GM19240 (cell line): ENCODE data around the gene VAPA.

Experiments
- DNase-seq: peaks from one replicate; pipeline ENCODE4 v3.0.0; 2011; ENCODE audit warnings: low spot score; ENCODE audit not compliant: insufficient read length

Gene VAPA

GRCh38 chr18:9941103-9941502, 27.3 kb downstream of the VAPA start:
- no peak for DNase-seq

DNA sequence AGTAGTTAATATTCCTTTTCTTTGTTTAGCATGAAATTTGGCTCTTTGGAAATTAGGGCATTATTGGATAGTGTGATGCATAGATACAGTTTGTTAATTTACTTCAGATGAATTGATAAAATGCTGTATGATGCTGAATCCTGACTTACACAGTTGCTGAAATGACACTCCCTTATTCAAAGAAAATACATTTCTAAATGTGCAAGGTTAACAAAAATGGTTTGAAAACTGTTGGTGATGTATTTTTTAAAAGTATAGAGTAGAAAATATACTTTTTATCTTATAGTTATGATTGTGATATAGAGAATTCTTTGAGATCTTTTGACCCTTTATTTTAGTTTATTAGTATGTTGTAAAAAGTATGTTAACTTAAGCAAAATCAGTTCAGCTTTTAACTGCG, 27.8 kb downstream of the VAPA start:
- DNase-seq = no peak

DNA sequence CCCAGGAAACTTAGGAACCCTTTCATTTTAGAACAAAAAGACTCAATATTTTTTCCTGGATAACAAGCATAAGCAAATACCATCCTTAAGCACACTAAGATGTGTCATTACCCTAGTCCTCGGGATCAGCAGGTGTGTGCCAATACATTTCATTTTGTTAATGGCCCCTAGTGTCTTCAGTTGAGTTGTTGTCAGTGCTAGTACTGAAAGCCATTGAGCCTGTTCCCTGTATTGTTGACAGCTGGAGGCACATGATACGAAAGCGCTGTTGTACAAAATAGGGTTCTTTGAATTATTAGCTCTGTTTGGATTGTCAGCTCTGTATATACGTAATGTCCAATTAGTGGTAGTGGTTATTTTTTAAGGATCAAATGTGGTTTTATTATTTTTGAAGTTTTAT, 29.5 kb downstream of the VAPA start:
- DNase-seq = no peak

DNA sequence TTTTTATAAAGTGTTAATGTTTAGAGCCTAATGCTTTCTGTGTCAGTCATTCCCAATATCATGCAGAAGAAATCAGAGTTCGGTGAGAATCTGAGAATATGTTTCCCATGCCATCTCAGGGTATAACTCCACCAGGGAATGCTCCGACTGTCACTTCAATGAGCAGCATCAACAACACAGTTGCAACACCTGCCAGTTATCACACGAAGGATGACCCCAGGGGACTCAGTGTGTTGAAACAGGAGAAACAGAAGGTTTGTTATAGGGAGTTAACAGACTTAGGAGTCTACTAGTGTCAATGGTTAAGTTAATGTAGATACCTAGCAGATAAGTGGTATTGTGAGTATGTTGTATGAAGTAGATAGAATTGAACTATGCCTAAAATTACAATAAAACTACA, 31.0 kb downstream of the VAPA start:
- no peak for DNase-seq

DNA sequence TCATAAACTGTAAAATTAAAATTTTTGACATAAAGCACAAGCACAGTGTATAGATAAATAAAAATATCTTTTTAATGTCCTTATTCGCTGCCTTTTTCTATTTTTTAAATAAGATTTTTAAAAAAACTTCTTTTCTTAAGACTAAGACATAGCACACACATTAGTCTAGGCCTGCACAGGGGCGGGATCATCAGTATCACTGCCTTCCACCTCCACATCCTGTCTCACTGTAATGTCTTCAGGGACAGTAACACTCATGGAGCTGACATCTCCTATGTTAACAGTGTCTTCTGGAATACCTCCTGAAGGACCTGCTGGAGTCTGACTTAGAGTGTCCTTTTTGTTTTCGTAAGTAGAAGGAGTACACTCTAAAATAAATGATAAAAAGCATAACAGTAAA, 33.0 kb downstream of the VAPA start:
- DNase-seq = no peak

DNA sequence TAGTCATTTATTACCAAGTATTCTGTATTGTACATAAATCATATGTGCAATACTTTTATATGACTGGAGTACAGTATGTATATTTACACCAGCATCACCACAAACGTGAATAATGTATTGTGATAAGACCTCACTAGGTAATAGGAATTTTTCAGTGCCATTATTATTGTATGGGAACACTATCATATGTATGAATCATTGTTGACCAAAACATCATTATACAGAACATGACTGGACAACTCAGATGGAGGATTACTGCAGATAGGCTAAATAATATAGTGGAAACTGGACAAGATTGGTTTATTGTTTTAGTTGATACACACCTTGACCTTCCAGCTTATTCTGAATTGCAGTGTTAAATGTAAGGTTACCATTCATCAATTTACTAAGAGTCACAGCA, 33.4 kb downstream of the VAPA start:
- DNase-seq = no peak

- no peak for DNase-seq
Measured at GRCh38 chr18:9949315-9949714, 35.5 kb downstream of the VAPA start.

DNA sequence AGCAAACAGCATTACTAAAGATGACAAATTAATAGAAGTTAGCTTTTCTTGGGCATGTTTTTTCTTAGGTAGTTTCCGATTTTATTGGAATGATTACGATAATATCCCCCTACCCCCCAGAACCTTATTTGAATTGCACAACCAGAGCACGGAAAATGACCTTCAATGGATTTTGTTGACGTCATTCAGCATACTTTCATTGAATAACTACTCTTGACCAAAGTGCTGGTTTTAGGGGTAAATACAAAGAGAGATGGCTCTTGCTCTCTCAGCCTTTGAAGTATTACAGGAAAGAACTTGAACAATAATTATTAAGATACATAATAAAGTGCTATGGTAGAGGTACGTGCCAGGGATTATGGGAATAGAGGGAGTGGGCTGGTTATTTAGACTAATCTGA, 36.0 kb downstream of the VAPA start:
- DNase-seq = no peak

DNA sequence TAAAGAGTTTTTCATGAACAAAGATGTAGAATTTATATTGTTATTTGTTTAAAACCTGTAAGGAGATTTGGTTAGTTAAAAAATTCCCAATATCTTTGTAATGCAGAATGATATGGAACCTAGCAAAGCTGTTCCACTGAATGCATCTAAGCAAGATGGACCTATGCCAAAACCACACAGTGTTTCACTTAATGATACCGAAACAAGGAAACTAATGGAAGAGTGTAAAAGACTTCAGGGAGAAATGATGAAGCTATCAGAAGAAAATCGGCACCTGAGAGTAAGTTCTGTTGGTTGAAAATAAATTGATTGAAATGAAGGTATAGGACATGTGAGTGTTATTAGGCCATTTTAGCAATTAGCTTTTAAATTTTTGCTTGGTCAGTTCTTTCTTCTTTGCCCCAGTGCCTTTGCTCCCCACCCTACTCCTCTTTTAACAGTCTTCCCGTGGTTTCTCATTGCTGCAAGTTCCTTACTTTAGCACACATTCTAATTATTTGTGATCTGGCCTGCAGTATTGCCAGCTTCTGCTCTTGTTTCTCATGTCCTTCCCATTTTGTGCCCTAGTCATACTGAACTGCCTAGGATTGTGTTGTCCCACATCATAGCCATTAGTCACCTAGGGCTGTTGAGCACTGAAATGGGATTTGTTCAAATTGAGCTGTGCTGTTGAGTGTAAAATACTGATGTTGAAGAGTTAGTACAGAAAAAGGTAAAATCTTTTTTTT, 36.6 kb downstream of the VAPA start:
- no peak for DNase-seq

- no peak for DNase-seq
Measured at GRCh38 chr18:9951022-9951859, 37.4 kb downstream of the VAPA start.

DNA sequence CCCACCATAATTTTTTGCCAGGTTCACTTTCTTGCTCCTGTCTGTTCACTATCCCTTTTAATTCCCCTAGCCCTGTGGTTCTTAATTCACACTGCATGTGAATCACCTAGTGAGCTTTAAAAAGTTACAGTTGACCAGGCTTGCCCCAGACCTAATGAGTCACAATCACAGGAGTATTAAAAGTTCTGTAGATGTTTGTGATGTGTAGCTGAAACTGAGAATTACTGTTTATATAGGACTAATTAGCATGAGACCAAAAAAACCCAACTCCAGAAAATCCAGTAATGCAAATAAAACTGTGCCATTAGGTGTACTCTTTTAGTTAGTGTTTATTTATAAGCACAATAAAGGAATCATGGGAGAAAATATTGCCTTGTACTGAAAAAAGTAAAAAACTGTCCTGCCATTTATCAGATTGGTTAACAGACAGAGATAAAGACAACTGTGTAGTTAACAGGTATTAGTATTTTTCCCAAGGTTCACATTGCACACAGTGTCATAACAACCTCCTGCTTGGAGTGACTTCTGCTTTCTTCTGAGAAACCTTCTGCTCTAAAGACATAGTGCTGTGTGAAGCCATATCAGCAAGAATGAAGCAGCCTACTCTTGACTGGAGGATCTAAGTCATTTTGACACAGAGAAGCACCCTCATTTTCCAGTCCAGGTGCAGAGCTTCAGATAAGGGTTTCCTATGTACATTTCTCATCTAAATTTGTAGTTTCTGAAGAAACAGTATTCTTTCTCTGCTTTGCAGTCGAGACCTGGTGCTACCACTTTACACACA, 39.0 kb downstream of the VAPA start:
- DNase-seq = no peak

DNA sequence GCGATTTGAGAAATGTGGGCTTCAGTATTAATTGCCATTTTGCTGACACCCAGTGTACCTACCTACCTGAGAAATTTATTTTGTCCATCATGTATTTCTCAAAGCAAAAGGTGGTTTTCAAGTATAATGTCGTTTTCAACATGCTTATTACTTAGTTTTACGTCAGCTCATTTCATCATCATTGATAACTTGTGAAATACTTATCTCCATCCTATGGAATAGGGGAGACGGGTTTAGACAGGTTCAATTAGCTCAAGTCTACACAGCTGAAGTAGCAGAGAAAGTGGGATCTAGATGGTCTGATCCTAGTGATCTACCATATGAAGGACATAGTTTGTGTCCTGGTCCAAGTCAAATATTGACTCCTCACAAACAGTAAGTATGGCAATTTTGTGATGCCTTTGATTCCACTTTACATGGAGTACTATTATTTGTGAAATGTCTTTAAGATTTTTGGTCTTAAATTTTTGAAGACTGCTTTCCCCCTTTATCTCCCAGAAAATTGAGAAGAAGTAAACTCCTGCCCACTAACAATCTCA, 45.1 kb downstream of the VAPA start:
- DNase-seq = no peak

DNA sequence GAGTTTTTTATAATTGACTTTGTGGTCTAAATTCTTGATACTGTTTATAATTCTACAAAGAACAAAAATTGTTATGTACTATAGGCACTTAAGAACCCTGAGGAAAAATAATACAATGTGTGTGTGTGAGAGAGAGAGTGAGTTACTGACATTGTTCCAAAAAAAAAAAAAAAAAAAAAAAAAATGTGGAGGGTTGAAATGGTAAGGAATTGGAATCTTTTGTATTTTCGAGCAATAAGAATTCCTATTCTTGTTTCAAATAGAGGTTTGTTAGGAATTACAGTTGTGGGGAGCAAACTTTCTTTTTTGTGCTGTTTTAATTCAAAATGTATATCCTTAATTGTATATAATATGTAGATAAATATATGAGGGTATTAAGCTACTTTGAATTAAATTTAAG, 45.7 kb downstream of the VAPA start:
- no peak for DNase-seq

GRCh38 chr18:9960258-9960904, 46.6 kb downstream of the VAPA start:
- no peak for DNase-seq

DNA sequence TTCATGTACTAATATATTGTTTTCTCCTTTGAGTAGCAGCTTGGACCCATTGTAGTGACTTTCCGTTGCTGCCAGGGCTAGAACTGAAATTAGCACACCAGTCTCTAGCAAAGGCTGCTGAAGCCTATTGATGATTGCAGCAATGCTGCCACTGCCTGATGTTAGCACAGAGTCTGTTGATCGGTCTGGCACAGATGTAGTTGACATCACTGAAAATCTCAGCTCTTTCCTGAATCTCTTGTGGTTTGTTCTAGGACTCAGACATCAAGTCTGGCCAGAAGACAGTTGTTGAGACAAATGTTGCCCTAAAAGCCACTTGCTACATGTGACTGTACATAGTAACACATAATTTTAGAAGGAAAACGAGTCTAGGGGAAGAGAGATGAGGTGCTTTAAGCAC, 47.2 kb downstream of the VAPA start:
- DNase-seq = no peak

- no peak for DNase-seq
Measured at GRCh38 chr18:9965711-9966624, 52.2 kb downstream of the VAPA start.

DNA sequence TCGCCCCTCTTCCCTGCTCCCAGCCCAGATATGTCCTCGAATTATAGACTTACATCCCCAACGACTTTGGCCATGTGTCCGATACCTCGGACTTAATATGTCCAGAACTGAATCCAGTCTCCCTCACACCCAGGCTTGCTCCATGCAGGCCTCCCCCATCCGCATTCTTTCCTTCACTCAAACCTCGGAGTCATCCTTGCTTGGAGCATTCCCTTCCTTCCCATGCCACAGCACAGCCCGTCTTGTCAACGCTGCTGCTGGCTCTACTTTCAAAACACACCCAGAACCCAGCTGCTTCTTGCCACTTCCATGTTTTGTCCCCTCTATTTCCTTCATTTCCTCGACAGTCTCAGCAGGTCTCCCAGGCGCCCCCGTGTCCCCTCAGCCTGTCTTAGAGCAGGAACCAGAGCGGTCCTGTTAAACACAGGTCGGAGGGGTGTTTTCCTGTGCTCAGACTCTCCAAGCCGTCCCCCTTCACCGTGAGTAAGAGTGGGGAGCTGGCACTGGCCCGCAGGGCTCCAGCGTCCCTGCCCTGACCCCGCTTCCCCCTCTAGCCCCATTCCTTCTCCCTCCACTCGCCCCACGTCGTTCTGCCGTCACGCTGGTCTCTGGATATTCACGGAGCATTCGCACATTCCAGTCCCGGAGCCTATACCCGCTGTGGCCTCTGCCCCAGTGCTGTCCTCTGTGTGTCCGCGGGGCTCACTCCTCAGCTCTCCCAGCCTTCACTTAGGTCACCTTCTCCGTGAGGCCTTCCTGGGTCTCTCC, 54.4 kb downstream of the VAPA start:
- no peak for DNase-seq

- no peak for DNase-seq
Measured at GRCh38 chr18:9969247-9969646, 55.4 kb downstream of the VAPA start.

- peak; percentile 12 for DNase-seq
Measured at GRCh38 chr18:9971313-9971920, 57.6 kb downstream of the VAPA start.
